NCI-H2196 (cell line): Measurements from ENCODE around the gene C1QTNF9B.
"Not testable (repeated sequence)": the region's sequence is repeated elsewhere in the genome, so short reads cannot be mapped to it uniquely, and the experiment has no call there.

Experiments used
- DNase-seq: peaks from one replicate; lab custom pipeline; 2025; ENCODE audit not compliant: unreplicated experiment; lab: John Stamatoyannopoulos, UW

C1QTNF9B gene

DNA sequence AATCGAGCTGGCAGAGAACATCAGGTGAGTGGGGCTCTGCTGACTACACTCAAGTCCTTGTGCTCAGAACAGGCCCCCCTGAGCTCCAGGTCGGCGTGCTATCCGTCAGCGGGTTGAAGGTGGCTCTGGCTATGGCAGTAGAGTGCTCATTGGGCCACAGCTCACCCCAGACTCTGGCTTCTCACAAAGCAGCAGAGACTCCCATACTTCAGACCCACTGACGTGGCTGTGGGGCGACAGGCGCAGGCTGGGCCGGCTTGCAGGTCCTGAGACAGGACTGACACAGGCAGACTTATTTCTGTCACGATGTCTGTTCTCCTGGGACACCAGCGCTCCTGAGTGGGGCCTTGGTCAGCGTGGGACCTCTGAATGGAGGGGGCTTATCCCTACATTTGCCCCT lies 2.6 kb downstream of the C1QTNF9B start:
- not testable (repeated sequence) for DNase-seq

GRCh38 chr13:23893791-23894190 lies 3.5 kb downstream of the C1QTNF9B start:
- not testable (repeated sequence) for DNase-seq

GRCh38 chr13:23889615-23890607 lies 7.4 kb downstream of the C1QTNF9B start:
- no peak for DNase-seq

DNA sequence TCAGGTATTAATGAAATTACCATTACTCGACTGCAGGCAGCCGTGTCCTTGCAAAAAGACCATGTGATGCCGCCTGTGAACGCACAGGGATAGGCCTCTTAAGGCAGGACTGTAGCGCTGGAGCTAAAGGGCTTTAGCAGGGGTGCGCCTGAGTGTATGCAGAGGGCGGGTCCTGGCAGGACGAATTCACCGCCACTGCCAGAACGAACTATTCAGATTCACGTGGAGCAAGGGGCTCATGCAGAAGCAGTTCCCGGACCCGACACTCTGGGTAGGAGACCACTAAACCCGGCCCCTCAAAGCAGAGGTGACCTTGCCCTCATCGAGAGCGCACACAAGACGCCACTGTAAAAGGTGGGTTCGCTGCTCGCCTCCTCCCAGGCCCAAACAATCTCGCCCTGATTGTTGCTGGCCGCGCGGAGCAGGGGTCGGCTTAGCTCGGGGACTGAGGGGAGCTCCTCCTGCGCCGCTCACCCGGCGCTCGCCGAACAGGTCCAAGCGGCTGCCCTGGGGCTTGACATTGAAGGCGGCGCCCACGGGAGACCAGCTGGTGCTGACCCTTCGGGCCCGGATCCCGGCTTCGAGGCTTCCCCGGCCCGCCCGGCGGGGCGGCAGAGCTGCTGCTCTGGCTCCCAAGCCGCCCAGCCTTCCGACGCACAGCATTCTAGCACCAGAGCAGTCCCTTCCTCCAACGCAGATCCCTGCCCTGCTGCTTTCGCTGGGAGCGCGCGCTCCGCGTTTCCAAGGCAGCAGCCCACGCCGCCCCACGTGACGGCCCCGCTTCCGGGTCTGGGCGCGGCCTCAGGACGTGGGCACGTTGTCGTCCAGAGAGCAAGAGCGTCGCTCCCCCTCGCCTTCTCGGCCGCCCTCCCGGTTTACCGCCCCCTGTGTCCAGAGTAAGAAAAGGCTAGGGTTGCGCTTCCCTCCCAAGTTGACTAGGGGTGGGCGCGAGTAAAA lies 8.4 kb downstream of the C1QTNF9B start, which contains the start of gene MIPEP:
MIPEP (minus strand) TSS at position 743 of the 957 bp plus-strand sequence; CDS start at position 663, 80 bp downstream.
- DNase-seq = peak; percentile 86

- DNase-seq = not testable (repeated sequence)
Observed at GRCh38 chr13:23884361-23884760, 12.9 kb downstream of the C1QTNF9B start.

- DNase-seq = no peak
Observed at GRCh38 chr13:23883255-23883654, 14.0 kb downstream of the C1QTNF9B start.

GRCh38 chr13:23881402-23881800 lies 15.9 kb downstream of the C1QTNF9B start:
- DNase-seq = not testable (repeated sequence)

- not testable (repeated sequence) for DNase-seq
Observed at GRCh38 chr13:23880493-23881401, 16.6 kb downstream of the C1QTNF9B start.

DNA sequence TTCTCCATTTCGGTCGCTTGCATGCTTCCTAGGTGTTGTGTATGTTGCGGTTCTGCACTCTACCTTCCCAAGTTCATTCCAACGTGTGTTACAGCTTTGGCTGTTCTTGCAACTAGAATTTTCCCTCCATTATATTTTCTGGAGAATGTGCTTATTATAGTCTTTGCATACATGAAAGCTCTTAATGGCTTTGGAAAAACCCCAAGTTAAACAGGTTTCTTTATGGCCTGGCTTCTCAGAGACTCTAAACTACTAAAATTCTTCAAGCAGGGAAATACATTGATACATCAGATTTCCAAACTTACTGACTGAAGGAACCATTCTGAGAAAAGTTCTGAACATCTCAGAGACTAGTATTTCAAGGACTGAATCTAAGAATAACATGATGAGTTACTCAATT lies 20.0 kb downstream of the C1QTNF9B start:
- no peak for DNase-seq

DNA sequence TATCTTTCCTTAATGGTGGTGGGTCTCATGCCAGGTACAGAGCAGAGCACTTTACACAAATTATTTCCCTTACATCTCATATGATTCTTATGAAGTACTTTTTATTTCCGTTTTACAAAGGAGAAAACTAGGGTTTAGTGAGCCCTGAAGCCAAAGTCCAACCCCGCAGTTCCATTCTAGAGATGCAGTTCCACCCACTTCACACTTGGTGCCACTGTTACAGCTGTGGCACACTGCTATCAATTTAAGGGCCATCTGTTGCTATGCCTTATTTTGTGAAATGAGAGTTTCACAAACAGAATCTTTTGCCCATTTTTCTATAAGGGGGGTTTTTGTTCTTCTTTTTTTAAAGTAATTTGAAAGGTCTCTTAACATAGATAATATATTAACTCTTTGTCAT lies 21.0 kb downstream of the C1QTNF9B start:
- DNase-seq = no peak

- DNase-seq = no peak
Observed at GRCh38 chr13:23871616-23872220, 25.6 kb downstream of the C1QTNF9B start.

DNA sequence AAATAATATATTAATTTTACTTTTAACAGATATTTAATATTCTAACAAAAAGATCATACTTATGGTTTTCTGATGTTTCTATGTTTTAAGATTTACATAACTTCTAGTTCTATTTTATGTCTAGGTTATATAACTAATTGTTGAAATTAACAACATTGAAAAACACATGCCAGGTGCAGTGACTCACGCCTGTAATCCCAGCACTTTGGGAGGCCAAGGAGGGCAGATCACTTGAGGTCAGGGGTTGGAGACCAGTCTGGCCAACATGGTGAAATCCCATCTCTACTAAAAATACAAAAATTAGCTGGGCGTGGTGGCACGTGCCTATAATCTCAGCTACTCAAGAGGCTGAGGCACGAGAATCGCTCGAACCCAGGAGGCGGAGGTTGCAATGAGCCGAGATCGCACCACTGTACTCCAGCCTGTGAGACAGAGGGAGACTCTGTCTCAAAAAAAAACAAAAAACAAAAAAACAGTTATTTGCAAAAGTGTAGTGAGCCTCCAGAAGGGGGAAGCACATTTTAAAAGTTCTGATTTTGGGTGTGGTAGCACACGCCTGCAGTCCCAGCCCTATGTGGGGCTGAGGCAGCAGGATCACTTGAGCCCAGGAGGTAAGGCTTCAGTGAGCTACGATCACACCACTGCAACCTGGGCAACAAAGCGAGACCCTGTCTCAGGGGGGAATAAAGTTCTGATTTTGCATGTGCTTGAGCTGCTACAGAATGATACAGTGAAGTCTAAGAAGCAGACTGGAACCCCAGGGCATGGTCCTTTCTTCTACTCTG lies 26.8 kb downstream of the C1QTNF9B start:
- no peak for DNase-seq

DNA sequence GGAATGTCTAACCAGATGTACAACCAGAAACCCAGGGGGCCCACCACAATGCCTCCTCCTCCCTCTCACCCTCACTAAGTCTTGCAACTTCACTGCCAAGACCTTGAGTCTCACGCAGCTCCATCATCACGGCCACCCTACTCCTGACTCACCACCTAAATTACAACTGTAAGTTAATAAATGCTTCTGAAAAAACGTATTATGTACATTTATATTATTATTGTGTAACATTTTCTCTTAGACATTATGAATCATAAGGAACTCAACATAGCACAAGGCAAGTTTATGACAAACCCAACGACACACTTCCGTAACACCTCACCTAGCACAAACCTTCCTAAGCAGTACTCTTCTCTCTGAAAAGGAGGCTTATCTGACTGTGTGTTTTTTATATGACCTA lies 28.8 kb downstream of the C1QTNF9B start:
- no peak for DNase-seq

- DNase-seq = no peak
Observed at GRCh38 chr13:23867027-23867491, 30.2 kb downstream of the C1QTNF9B start.

DNA sequence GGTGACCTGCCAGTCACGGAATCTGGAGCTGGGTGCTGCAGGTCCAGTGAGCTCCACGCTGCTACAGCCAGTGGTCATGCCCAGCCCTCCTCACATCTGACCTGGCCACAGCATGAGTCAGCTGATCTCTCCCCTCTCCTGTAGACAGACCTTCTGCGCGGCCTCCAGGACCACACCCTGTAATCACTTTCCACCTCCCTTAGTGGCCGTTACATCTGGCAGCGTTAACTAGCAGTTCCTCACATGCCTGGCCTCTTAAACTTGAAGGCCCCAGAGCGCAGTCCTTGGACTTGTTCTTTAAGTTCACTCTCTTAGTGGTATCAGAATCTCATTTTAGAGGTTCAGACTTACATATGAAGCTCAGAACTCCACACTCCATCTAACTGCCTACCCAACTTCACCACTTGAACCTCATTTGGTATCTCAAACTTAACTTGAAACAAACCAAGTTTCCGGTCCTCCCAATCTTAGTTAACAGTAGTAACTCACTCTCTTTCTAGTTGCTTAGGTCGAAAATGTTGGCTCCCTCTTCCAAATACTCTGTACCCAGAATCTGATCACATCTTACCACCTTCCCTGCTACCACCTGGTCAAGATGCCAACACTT lies 30.8 kb downstream of the C1QTNF9B start:
- no peak for DNase-seq

GRCh38 chr13:23865906-23866305 lies 31.4 kb downstream of the C1QTNF9B start:
- no peak for DNase-seq

GRCh38 chr13:23865026-23865425 lies 32.3 kb downstream of the C1QTNF9B start:
- DNase-seq = no peak

DNA sequence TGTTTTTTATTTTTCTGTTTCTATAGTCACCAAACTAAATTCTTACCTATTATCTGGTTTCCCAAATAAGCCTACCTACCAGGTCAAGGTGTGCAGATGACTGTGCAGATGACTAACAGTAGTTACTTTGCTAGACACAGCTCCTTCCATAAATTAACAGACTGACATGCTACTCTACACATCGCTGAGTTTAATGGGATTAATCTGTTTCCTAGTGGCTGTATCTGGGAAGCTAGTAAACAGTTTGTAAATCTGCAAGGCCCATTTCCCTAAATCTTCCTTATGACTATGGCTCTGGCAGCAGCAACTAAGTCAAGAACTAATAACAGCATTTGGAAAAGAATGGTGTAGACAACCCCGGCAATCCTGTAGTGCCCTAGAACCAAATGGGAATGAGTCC lies 36.0 kb downstream of the C1QTNF9B start:
- DNase-seq = no peak

- no peak for DNase-seq
Observed at GRCh38 chr13:23859904-23860303, 37.4 kb downstream of the C1QTNF9B start.
